Suppressor macrophage (primary cell): ENCODE measurements around the gene HLA-DQA1.
"Not testable (repeated sequence)": the region's sequence is repeated elsewhere in the genome, so short reads cannot be mapped to it uniquely, and the experiment has no call there.

Experiments
- DNase-seq, 4 experiments: peaks; one replicate each; pipeline ENCODE4 v3.0.0-alpha.2; 2020 to 2022
- total RNA-seq, 17 experiments: gene quantifications; one replicate each; lab custom pipeline; 2026; ENCODE audit warnings: mixed read lengths in 6 of 17, inconsistent platforms in 3 of 17; lab: John Stamatoyannopoulos, UW

HLA-DQA1 gene
- 2.0 to 35.0 (median 6.0) reads per million in 17 experiments for total RNA-seq

DNA sequence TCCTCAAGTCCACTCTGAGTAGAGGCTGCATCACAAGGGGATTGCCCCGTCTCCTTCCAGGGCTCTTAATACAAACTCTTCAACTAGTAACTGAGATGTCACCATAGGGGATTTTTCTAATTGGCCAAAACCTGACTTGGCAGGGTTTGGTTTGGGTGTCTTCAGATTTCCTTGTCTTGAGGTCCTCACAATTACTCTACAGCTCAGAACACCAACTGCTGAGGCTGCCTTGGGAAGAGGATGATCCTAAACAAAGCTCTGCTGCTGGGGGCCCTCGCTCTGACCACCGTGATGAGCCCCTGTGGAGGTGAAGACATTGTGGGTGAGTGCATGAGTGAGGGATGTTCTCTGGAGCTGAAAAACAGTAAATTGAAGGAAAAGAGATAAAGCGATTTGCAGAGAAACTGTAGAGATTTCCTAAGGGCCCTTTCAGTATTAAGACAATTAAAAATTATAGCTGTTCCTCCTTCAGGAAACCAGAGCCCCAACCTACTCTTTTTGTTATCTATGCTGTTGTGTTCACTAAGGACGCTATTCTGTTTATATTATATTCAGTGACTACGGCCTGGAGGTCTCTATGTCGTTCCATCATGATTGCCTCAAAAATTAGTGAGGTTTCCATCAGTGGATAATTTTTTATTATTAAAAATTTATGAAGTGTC is at the start of gene HLA-DQA1:
TSS of gene HLA-DQA1 (plus strand) at position 188 of the 662 bp plus-strand sequence. CDS start at position 241, 53 bp downstream.
- peak; percentile 27 to 62 (median 46) for DNase-seq

DNA sequence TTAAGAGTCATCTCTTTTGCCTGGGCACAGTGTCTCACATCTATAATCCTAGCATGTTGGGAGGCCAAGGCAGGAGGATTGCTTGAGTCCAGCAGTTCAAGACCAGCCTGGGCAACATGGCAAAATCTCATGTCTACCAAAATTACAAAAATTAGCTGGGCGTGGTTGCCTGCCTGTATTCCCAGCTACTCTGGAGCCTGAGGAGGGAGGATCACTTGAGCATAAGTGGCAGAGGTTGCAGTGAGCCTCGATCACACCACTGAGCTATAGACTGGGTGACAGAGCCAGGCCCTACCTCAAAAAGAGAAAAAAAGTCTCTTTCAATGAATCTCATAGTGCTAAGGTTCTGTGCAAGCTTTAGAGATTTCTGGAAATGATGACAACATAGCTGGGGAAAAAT is 49.0 kb upstream of the HLA-DQA1 start:
- no peak for DNase-seq

DNA sequence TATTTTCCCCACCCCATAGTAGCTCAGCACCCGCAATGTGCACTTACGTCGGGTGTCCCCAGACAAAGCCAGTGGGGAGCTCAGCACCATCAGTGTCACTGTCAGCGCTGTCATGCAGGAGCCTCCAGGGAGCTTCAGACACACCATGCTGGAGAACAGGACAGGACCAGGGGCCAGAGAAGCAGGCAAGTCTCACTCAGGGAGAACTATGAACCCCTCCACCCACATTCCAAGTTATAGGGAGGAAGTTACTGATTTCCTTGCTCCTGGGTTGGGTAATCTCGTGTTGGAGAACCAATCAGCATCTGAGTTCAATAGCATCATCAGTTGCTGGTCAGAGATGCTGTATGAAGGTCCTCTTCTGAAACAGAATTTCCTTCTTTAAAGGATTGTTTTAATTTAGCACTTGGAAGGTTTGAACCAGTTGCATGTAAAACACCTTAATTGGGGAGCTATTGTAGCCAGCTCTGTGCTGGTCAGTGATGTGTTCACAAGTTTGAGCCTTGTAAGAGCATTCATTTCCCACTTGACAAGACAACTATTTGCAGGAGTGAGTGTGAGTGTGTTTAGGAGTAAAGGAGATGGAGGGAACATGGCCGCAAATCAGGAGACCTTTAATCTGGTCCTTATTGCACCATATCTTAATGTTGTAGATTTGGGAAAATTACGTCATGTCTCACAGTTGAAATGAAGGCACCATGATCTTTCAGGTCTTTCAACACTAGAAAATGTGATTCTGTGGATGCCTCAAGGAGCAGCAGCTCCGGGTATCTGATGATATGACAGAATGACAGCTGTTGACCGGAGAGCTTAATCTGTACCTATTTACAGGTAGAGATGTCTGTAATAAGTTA is 47.4 kb upstream of the HLA-DQA1 start, which contains the start of gene HLA-DRB1:
TSS of gene HLA-DRB1 (minus strand) at position 253 of the 854 bp plus-strand sequence. CDS start at position 147, 106 bp downstream.
- peak; percentile 27 to 83 (median 68) for DNase-seq

DNA sequence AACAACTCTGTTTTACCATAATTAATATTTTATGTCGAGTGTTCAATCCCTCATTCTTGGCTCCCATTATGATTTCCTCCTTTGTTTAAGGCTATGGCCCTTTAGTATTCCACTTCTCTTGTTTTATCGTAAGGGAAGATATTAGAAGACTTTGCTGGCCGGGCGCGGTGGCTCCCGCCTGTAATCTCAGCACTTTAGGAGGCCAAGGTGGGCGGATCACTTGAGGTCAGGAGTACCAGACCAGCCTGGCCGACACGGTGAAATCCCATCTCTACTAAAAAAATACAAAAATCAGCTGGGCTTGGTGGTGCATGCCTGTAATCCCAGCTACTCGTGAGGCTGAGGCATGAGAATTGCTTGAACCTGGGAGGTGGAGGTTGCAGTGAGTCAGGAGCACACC is 46.5 kb upstream of the HLA-DQA1 start:
- DNase-seq: not testable (repeated sequence)

DNA sequence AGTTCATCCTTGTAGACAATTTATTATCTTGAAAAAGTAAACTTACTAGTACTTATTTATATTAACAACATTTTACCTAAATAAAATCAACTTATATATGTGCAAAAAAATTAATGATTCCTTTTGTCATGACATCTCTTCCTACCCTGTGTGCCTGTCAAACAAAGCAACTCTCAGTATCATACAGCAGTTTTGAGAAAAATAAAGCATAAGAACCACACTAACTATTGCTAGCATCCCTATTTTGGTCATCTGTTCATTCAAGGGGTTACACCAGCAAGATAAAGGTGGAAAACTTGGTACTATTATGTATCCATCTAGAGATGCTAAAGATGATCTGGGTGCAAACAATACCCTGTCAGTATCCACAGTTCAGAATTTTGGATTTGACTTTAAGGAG is 40.2 kb upstream of the HLA-DQA1 start:
- no peak for DNase-seq

DNA sequence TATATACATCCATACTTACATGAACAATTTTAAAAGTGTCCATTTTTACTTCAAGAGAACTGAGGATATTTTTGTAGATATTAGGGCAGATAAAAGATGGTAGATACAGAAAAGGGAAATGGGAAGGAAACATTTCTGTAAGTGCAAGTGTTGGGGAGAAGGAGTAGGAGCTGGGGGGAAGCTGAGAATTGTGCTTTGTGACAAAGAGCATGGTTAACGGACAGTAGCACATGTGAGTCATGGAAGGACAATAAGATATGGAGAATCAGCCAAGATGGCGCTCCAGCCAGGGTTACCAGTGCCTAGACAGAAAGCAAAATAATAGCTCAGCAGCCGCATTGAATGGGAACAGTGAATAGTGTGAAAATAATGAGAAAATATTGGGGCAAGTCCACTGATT is 34.8 kb upstream of the HLA-DQA1 start:
- peak; percentile 16 to 49 (median 38) for DNase-seq

DNA sequence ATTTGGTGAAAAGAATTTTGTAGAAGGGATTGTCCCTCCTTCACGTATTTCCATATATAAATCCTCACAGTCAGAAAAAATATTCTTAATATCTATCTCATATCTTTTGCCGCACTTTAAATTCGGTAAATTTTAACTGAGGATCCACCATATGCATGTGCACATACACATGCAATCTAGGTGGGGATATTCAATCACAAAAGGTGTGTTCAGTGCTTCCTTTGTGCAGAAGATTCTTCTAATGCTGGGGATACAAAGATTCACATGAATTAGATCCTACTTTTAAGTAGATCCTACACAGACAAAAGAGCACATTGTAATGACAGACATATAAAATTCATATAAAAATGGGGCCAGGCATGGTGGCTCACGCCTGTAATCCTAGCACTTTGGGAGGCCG is 34.0 kb upstream of the HLA-DQA1 start:
- no peak for DNase-seq

DNA sequence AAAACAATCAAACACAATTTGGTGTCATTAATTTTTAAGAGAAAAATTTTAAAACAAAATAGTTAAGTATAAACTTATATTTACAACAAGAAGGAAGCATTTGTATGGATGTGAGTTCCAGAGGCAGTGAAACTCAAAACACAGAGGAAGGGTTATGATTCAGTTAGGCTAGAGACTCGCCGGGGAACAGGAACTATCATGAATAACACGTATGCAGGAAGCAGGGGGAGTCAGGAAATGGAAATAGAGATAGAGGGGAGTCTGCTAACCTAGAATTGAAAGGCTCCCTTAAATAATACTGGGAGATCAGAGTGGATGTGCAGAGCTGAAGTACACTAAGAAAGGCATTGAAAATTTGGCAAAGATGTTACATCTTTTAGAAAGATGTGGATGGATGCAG is 33.3 kb upstream of the HLA-DQA1 start:
- peak in 3 of 4 experiments; percentile 35 to 55 (median 37) for DNase-seq

DNA sequence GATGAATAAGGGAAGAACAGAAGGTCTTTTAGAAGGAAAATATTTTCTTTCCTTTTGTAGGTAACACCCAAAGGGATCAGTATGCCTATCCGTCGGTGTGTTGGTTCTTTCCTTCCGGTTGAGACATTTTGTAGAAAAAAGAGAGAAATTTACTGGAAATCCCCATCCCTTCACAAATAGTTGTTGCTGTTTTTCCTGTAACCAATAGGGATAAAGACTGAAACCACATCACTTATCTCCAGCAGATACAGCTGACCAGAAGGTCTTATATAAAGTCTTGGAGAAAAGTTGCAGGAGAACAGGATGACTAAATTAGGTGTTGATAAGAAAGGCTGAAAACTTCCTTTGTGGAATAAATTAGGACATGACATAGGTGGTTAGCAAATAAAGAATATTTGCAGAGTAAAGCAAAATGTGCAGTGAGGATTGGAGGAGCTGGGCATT is 32.8 kb upstream of the HLA-DQA1 start:
- DNase-seq: peak in 3 of 4 experiments; percentile 22 to 56 (median 29)

DNA sequence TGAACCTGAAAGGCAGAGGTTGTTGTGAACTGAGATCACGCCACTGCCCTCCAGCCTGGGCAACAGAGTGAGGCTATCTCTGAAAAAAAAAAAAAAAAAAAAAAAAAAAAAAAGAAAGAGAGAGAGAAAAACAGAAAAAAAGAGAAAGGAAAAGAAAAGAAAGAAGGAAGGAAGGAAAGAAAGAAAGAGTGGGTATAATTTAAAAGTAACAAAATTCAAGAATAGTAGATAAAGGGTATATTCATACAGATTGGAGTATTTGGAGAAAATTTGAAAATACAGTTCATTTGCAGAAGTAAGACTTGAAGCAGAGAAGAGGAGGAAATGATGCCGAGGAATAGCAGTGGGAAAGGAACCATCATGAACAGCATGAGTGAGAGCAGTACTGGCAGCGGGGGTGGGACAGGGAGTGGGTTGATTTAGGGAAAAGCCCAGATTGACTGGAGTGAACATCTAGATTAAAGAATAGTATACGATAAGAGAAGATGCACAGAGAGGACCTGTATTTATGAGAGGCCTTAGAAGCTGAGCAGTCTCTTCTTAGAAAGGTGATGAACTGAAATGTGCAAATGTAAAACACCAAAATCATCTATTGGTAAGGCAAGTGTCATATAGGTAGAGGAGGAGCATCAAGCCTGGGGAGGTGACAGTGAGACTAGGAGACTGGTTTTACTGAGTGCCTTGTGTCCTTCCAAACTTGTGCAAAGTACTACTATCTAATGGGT is 29.8 kb upstream of the HLA-DQA1 start:
- peak; percentile 54 to 76 (median 70) for DNase-seq

DNA sequence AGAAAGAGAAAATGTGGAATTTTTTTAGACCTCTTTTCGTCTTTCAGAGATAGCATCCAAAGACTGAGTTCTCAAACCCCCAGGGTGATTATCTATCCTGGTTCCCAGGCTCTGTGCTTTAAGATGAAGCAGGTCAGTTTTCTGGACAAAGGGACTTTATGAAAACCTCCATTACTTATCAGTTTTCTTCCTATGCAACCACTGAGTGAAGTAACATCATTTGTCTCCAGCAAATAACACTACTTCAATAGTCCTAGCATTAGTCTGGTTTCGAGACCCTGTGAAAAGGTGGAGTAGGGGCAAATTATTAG is 29.3 kb upstream of the HLA-DQA1 start:
- no peak for DNase-seq

DNA sequence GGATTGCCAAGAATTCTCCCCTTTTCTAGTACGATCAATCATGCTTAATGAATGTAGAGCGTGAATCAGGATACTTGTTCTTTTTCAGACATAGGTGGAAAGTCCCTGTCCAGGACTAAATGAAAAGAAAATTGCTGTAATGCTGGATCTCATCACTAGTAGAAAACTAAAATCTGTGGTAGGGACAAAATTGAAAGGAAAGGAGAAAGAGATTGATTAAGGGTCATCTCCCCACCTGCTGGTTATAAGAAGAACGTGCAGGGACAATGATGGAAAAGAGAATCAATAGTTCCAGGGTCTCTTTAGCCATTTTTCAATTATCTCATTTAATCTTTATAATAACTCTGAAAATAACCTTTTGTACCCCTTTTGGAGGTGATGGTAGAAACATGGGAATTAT is 28.8 kb upstream of the HLA-DQA1 start:
- DNase-seq: no peak

DNA sequence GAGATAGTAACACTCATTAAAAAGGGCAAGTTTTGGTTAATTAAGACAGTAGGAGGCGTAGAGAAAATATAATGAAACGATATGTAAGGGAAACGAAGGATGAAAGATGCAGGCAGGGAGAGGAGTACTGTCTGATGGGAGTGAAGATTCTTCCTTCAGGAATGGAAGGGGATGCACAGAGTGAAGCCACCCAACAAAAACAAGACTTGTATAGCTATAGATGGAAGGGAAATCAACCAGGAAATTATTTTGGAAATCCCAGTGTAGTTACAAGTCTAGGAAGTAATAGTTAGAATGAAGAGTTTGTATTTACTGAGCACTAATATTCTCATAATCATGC is 27.8 kb upstream of the HLA-DQA1 start:
- no peak for DNase-seq

DNA sequence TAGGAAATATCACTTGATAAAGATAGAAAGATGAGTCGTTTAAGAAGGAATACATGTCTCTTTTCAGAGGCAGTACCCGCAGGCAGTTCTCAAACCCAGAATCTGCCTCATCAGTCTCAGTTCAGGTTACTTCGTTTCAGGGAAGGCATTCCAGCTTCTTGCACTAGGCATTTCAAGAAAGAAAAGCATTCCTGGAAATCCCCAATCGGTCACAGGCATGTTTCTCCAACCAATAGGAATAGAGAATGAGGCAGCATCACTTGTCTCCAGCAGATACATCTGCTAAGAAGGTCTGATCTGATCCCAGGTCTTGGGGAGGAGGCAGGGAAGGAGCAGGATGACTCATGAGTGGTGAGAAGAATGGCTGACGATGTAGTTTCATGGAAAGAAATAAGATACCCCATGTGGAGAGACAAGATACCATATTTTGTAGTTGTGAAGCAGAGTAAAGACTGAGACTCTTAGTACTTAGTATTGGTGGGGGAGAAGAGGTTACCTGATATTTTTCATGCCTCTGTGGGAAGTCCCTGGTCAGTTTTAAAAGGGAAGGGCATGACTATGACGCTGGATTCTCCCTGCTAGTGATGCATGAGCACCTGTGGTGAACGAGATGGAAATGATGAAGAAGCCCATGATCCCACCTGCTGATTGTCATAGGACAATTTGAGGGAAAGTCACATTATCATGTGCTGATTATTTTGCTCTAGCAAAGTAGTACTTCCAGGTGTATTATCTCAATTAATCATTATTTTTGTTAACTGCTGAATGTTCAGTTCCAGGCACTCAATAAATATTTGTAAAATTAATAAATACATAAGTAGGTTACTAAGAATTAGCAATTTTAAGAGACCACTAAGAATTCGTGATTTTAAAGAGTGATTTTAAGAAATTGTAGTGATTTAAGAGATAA is 27.2 kb upstream of the HLA-DQA1 start:
- DNase-seq: peak; percentile 91 to 96 (median 96)

DNA sequence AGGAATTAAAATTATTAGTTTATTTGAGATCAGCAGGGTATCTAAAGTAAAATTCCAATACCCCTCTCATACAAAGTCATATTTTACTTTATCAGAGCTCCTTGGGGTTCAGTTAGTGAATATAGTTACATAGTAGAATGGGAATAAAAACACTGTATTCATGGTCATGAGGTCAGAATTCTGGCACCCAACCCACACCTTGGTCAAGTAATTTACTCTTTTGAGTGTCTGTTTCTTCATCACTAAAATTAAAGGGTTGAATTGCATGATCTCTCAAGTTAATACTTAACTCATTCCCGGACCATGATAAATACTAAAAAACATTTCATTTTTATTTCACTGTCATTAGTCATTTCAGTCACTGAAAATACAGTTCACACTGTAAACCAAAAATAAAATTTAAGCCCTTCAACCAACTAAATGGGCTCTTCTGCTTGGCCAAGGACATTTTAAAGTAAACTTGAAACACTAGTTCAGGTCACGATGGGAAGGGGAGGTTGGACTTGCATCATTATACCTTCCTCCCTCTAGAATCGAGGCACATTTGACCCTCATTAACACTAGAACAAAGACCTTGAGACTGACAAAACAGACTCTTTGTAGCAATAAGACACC is 26.4 kb upstream of the HLA-DQA1 start:
- no peak for DNase-seq

DNA sequence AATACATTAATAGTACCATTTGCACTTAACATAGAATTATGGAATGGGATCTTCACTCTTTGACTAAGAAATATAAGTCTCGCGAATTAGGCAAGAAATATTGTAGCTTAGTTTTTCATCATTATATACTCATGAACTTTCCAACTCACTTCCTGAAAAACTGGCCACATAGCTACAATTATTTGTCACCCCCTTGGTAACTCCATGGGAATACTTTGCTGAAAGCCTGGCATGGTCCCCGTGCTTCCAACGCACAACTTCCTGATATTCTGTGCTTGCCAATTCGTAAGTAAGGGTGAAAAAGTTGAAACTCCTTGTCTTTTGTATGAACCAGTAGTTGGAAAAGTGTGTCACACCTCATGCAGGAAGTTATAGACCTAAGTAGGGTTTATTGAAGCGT is 23.7 kb upstream of the HLA-DQA1 start:
- peak in 1 of 4 experiments; percentile 19 for DNase-seq

DNA sequence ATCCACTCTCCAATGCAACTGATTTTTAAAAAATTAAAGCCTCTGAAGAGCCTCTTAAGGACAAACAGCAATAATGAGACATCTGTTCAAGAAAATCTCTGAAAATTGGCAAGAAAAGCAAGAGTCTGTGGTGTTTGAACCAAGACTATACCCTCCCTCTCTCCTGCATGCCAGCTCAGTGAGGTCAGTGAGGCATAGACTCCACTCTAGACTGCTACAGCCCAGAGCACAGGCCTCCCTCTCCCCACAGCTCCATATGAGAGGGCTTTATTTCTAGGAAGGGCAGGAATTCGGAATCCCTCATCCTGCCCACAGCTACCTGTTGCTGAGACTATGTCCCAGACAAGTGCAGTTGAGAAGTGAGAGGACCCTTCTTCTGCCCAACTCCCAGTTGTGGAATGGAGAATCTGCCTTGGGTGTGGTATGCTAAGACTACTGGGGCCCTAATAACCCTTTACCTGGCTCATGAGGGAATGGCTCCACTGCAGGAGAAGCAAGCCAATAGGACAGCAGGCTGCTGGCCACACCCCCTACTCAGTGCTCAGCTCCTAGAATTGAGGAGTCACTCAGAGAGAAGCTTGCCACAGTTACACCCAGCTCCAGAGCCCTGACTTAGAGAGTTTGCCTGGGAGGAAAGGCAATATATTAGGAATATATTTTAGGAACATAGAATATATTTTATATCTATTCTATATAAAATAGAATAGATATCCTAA is 22.7 kb upstream of the HLA-DQA1 start:
- DNase-seq: no peak

DNA sequence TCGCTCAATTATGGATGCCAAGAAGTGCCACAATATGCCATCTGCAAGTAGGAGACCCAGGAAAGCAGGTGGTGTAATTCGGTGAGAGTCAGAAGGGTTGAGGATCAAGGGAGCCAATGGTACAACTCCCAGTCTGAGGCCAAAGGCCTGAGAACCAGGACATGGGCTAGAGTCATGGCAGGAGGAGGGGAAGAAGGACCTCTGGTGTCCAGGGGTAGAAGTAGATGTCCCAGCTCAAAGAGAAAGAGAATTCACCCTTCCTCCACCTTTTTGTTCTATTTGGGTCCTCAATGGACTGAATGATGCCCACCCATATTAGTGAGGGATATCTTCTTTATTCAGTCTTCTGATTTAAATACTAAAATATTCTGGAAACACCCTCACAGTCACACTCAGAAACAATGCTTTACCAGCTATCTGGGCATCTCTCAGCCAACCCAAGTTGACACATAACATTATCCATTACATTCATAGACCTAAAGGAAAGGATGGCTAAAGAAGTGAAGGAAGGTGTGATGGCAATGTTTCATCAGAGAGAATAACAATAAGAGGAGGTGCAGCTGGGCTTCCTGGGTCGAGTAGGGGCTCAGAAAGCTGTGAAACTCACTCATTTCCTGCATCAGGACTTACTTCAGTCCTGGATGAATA is 21.2 kb upstream of the HLA-DQA1 start:
- peak in 1 of 4 experiments; percentile 33 for DNase-seq

DNA sequence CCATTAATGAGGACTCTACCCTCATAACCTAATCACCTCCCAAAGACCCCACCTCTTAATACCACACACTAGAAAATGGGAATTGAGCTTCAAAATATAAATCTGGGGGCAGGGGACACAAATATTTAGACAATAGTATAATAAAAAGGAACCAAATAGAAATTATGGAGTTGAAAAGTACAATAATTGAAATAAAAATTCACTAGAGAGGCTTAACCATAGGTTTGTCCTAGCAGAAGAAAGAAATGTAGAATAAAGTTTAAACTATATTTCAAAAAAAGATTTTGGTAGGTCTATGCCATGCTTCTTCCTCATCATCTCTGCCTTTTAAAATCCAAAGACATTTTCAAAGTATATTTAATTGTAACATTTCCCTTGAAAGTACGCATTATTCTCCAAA is 19.5 kb upstream of the HLA-DQA1 start:
- DNase-seq: no peak

DNA sequence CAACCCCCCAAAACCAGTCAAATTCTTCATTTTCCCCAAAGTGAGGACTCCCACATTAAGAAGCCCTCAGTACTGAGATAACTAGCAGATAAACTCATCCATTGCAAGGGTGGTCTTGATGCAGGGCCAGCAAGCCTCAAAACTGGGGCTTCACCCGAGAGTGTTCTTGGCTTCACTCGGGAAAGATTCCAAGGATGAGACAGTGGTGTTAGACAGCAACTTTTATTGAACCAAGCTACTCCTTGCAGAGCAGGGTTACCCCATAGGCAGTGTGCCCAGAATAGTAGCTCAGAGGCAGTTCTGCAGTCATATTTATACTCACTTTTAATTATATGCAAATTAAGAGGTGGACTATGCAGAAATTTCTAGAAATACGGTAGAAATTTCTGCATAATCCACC is 15.8 kb upstream of the HLA-DQA1 start:
- DNase-seq: no peak
